OCI-LY7 (cell line): Measurements from ENCODE around the gene STN1. TPM values are rescaled to one million over a fixed set of nuclear protein-coding genes. Genes with fewer than 3 reads are reported as not detected.
A peak's percentile ranks its signal among the peaks of the same experiment; 100 is the strongest.

Source experiments
- BruUV-seq: library from RNA; stranded (reverse); fragments of 400-500 nt; replicated peaks from 2 replicates; lab custom pipeline; 2021; lab: Mats Ljungman, UMichigan
- CTCF ChIA-PET: fragments of 300-600 bp; sonication (Branson Sonifier 250); formaldehyde crosslinking; loops from one replicate; lab custom pipeline; 2022; ENCODE audit warnings: antibody characterized with exemption; ENCODE audit not compliant: unreplicated experiment; lab: Charles Lee
- POLR2A ChIA-PET: fragments of 300-600 bp; sonication (Branson Sonifier 250); formaldehyde crosslinking; loops from one replicate; lab custom pipeline; 2022; ENCODE audit warnings: antibody characterized with exemption; lab: Charles Lee
- DNase-seq: peaks from one replicate; pipeline ENCODE4 v3.0.0-alpha.2; 2015; ENCODE audit warnings: low spot score
- H2AFZ ChIP-seq: fragments of 200-600 bp; sonication (generic), shearing (Covaris generic); 2 replicates; pipeline ENCODE4 v1.6.1; 2014; ENCODE audit warnings: mild to moderate bottlenecking, antibody characterized with exemption, low read length, moderate library complexity
- H3K27ac ChIP-seq: fragments of 200-600 bp; sonication (generic); 2 replicates; pipeline ENCODE4 v1.5.1; 2014; ENCODE audit warnings: mixed run types, low read depth, mild to moderate bottlenecking, moderate library complexity, low read length, inconsistent platforms; ENCODE audit not compliant: poor library complexity, severe bottlenecking
- H3K36me3 ChIP-seq: fragments of 200-600 bp; sonication (generic); 2 replicates; pipeline ENCODE4 v1.6.1; 2014; ENCODE audit warnings: mild to moderate bottlenecking, antibody characterized with exemption, low read length, moderate library complexity, mixed read lengths; ENCODE audit not compliant: insufficient read depth
- H3K4me1 ChIP-seq: fragments of 200-600 bp; sonication (generic); 2 replicates; pipeline ENCODE4 v1.5.1; 2014; ENCODE audit warnings: mild to moderate bottlenecking, low read length; ENCODE audit not compliant: insufficient read depth, poor library complexity, severe bottlenecking
- H3K4me2 ChIP-seq: fragments of 200-600 bp; sonication (generic); 2 replicates; pipeline ENCODE4 v1.6.1; 2014; ENCODE audit warnings: mild to moderate bottlenecking, low read length
- H3K4me3 ChIP-seq: fragments of 200-600 bp; sonication (generic); 2 replicates; pipeline ENCODE4 v1.5.1; 2014; ENCODE audit warnings: mild to moderate bottlenecking, low read depth, low read length; ENCODE audit not compliant: poor library complexity, severe bottlenecking
- H3K79me2 ChIP-seq: fragments of 200-600 bp; sonication (generic); 2 replicates; pipeline ENCODE4 v1.6.1; 2016; ENCODE audit warnings: low read depth, mild to moderate bottlenecking, low read length, moderate library complexity, mixed read lengths; ENCODE audit not compliant: insufficient read depth
- H3K9me2 ChIP-seq: fragments of 200-600 bp; sonication (generic); 2 replicates; pipeline ENCODE4 v1.6.1; 2016; ENCODE audit warnings: mild to moderate bottlenecking, low read length, mixed read lengths; ENCODE audit not compliant: insufficient read depth
- H3K9me3 ChIP-seq: fragments of 200-600 bp; sonication (generic); 2 replicates; pipeline ENCODE4 v1.6.1; 2014; ENCODE audit warnings: mild to moderate bottlenecking, mixed run types, low read length, mixed read lengths
- H4K20me1 ChIP-seq: fragments of 200-600 bp; sonication (generic); 2 replicates; pipeline ENCODE4 v1.6.1; 2014; ENCODE audit warnings: mild to moderate bottlenecking, antibody characterized with exemption, low read length, moderate library complexity, mixed read lengths; ENCODE audit not compliant: insufficient read depth
- EZH2phosphoT487 ChIP-seq: fragments of 200-600 bp; sonication (generic); IDR thresholded peaks from 2 replicates; pipeline ENCODE4 v1.6.1; 2018; ENCODE audit warnings: low read depth, borderline replicate concordance, mild to moderate bottlenecking, mixed run types, antibody characterized with exemption, low read length, moderate library complexity, mixed read lengths
- intact Hi-C: fragments of 100-400 bp; cut with micrococcal nuclease; formaldehyde crosslinking; loops from one replicate; pipeline ENCODE4 v1.10.0; 2022; ENCODE audit not compliant: unreplicated experiment
- total RNA-seq, 2 experiments: library from RNA; depleted of rRNA in 1 of 2; stranded (reverse); fragments of >200 nt in 1 of 2; shearing (Covaris generic) in 1 of 2; gene quantifications; 2 replicates each; pipeline ENCODE4 v1.2.3, GENCODE V29; 2014 to 2022
- TF ChIP-seq, protein P1 (sequence below): fragments of 200-600 bp; sonication (generic); conservative IDR thresholded peaks from 2 replicates; pipeline ENCODE4 v1.5.1; 2014; ENCODE audit warnings: mild to moderate bottlenecking, antibody characterized with exemption, low read length, moderate library complexity, mixed read lengths

Gene STN1
- total RNA-seq, 2 experiments from 2014 or later = 19.5 to 24.5 TPM

DNA sequence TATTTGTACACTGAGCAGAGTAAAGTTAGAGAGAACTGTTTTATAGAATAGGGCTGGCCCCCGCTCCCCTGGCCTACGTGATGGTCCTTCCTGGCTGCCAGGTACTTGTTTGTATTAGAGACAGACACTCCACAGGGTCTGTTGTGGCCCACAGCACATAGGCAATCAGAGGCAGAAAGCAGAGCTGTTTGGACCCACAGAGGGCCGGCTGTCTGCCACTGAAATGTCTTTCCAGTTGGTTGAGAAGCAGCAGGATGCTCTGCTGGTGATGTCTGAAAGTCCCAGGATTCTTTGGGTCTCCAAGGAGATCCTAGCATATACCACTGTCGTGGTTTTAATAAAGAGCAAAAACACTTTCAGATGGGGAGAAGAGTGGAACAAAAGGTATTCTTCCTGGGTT is 5.2 kb downstream of the STN1 start:
- Histone ChIP-seq H4K20me1 (no peaks in the 10 kb centered on the region), H3K27ac (no peak overlapping the region), H2AFZ (no peak overlapping the region), H3K9me2 (no peaks in the 10 kb centered on the region), H3K4me2 (no peak overlapping the region), H3K36me3 (peaks cover 20% of the 10 kb centered on the region), H3K4me3 (no peak overlapping the region), H3K79me2 (peaks cover 15% of the 10 kb centered on the region; the same call in 1 of the 2 replicates), H3K4me1 (peaks cover 34% of the 10 kb centered on the region), H3K9me3 (peaks cover 15% of the 10 kb centered on the region)
- CTCF ChIA-PET = no interaction called here
- no peak for DNase-seq
- POLR2A ChIA-PET = interaction anchor here (0.6 kb wide), 1 partner anchor 248 kb away, joined by 3 read pairs; no protein-coding TSS in a partner anchor
- intact Hi-C loops = loop anchor here (10.0 kb wide), 1 partner anchor 432 kb away; no protein-coding TSS in a partner anchor
- no TSS peak for BruUV-seq
- TF ChIP-seq, protein P1, sequence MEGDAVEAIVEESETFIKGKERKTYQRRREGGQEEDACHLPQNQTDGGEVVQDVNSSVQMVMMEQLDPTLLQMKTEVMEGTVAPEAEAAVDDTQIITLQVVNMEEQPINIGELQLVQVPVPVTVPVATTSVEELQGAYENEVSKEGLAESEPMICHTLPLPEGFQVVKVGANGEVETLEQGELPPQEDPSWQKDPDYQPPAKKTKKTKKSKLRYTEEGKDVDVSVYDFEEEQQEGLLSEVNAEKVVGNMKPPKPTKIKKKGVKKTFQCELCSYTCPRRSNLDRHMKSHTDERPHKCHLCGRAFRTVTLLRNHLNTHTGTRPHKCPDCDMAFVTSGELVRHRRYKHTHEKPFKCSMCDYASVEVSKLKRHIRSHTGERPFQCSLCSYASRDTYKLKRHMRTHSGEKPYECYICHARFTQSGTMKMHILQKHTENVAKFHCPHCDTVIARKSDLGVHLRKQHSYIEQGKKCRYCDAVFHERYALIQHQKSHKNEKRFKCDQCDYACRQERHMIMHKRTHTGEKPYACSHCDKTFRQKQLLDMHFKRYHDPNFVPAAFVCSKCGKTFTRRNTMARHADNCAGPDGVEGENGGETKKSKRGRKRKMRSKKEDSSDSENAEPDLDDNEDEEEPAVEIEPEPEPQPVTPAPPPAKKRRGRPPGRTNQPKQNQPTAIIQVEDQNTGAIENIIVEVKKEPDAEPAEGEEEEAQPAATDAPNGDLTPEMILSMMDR = no peak
- no peak for TF ChIP-seq EZH2phosphoT487

DNA sequence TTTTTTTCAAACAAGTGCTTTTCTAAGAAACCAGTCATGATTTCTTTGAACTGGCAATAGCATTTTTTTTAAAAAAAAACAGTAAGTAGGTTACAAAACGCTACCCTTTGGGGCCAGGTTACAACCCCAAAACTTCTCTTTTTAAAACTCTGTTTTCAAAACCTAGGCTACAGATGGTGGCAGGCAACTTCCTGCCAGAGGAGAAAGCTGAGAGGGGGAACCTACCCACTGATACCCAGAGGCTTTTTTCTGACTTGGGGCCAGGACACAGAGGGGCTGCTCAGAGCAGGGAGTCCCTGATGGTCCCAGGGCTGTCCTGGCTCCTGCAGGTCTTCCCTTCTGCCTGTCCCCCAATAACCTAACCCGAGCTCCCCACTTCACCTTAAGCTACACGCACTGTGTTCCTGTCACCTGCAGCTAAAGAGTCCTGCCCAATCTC is 6.9 kb downstream of the STN1 start:
- Histone ChIP-seq H3K27ac (no peak overlapping the region), H3K4me3 (no peak overlapping the region), H3K9me3 (peaks cover 15% of the 10 kb centered on the region), H3K4me2 (peak overlapping the region; percentile 12), H4K20me1 (no peaks in the 10 kb centered on the region), H3K4me1 (peaks cover 17% of the 10 kb centered on the region), H2AFZ (0 out of 2 replicates have a peak overlapping the region, but pooled peaks have one; percentile 16), H3K36me3 (peaks cover 19% of the 10 kb centered on the region), H3K79me2 (no peaks in the 10 kb centered on the region), H3K9me2 (no peaks in the 10 kb centered on the region)
- ChIA-PET CTCF (no interaction called here), POLR2A (interaction anchor here (0.7 kb wide), 1 partner anchor 11 kb away, joined by 3 read pairs; no protein-coding TSS in a partner anchor)
- no TSS peak for BruUV-seq
- DNase-seq = peak; percentile 29
- TF ChIP-seq, protein P1 = no peak
- TF ChIP-seq EZH2phosphoT487 = no peak
- intact Hi-C loops = loop anchor here (10.0 kb wide), 1 partner anchor 434 kb away; no protein-coding TSS in a partner anchor

DNA sequence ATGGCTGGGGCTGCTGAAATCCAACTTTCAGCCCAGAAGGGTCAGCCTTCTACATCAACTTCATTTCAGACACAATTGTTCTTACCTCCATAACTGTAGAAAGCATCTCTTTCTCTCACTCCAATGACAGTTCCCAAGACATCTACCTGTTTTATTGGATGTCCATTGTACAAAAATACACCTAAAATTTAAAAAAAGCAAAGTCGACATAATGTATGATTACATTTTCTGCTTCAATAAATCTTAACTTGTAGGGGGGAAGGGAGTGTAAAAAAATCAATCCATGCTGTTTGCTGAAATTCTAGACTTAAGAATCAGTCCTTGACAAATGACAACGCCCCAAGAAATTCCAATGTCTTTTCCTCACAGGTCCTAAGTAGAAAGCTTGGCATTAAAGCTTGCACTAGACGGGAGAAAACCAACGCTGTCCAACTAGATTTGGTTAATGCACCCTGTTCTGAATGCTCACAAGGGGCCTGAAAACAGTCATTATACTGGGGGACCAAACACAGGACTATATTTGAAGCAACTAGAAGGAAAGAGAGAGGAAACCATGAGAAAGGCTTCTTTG is 7.5 kb downstream of the STN1 start:
- H3K9me2 ChIP-seq = no peaks in the 10 kb centered on the region
- no TSS peak for BruUV-seq

More for the DNA sequence above, 7.5 kb downstream of the STN1 start:
- ChIA-PET POLR2A (interaction anchor here (0.7 kb wide), 1 partner anchor 11 kb away, joined by 3 read pairs; no protein-coding TSS in a partner anchor), CTCF (no interaction called here)
- no peak for DNase-seq
- 0 out of 2 replicates have a peak overlapping the region, but pooled peaks have one; percentile 16 for H2AFZ ChIP-seq
- H3K27ac ChIP-seq = no peak overlapping the region
- no peaks in the 10 kb centered on the region for H3K79me2 ChIP-seq
- no peaks in the 10 kb centered on the region for H4K20me1 ChIP-seq
- intact Hi-C loops = loop anchor here (10.0 kb wide), 1 partner anchor 434 kb away; no protein-coding TSS in a partner anchor
- no peak overlapping the region for H3K4me3 ChIP-seq
- TF ChIP-seq EZH2phosphoT487 = no peak
- TF ChIP-seq, protein P1 = no peak
- H3K4me1 ChIP-seq = peaks cover 13% of the 10 kb centered on the region
- peak overlapping the region; percentile 12; the same call in 1 of the 2 replicates for H3K4me2 ChIP-seq
- H3K36me3 ChIP-seq = peaks cover 14% of the 10 kb centered on the region
- peaks cover 12% of the 10 kb centered on the region for H3K9me3 ChIP-seq
